HCT116 (cell line): Measurements from ENCODE around the gene RAB3IP. TPM values are rescaled to one million over a fixed set of nuclear protein-coding genes. Genes with fewer than 3 reads are reported as not detected.

Source experiments
- ATAC-seq: fragments of 200-7000 bp; cut with Tn5 transposase; 2 replicates; pipeline ENCODE4 v1.9.1; 2020; ENCODE audit warnings: mild to moderate bottlenecking, moderate library complexity
- BruUV-seq: library from RNA; stranded (reverse); fragments of 400-500 nt; replicated peaks from 2 replicates; lab custom pipeline; 2021; lab: Mats Ljungman, UMichigan
- CTCF ChIA-PET: fragments of 300-600 bp; sonication (Branson Sonifier 250); formaldehyde crosslinking; loops from one replicate; lab custom pipeline; 2021; ENCODE audit warnings: antibody characterized with exemption; lab: Charles Lee
- POLR2A ChIA-PET: fragments of 300-600, 350-600 bp; sonication (Branson Sonifier 250); formaldehyde crosslinking; loops from one replicate; lab custom pipeline; 2021; ENCODE audit warnings: antibody characterized with exemption; lab: Charles Lee
- RAD21 ChIA-PET, 2 experiments: fragments of 300-600 bp; sonication (Branson Sonifier 250); formaldehyde crosslinking; loops; one replicate each; lab custom pipeline; 2023; ENCODE audit warnings: low total read pairs in 2 of 2; ENCODE audit not compliant: uncharacterized antibody in 2 of 2, unreplicated experiment in 2 of 2, low non-redundant PET in 1 of 2; lab: Charles Lee
- DNase-seq: peaks from one replicate; pipeline ENCODE4 v3.0.0-alpha.2; 2010; ENCODE audit warnings: low read depth, low spot score
- H2AFZ ChIP-seq: fragments of 200-600 bp; shearing (Covaris generic), sonication (generic); 2 replicates; pipeline ENCODE4 v1.6.1; 2017; ENCODE audit warnings: low read depth, mixed run types, mixed read lengths, antibody characterized with exemption, low read length; ENCODE audit not compliant: poor library complexity, severe bottlenecking
- H3K27ac ChIP-seq: 2 replicates; pipeline ENCODE4 v1.5.1; 2012; ENCODE audit warnings: low read depth, low read length
- H3K27me3 ChIP-seq: fragments of 200-600 bp; sonication (generic); 2 replicates; pipeline ENCODE4 v1.6.1; 2016; ENCODE audit warnings: mixed run types, low read length, mixed read lengths; ENCODE audit not compliant: insufficient read depth
- H3K36me3 ChIP-seq, 2 experiments: fragments of 200-500 bp in 1 of 2; fragments of 200-600 bp in 1 of 2; sonication (Bioruptor generic) in 1 of 2; sonication (generic) in 1 of 2; 2 replicates each; pipeline versions ENCODE4 v1.5.1 to v1.6.1; 2014 to 2016; ENCODE audit warnings: low read length in 2 of 2, inconsistent platforms in 1 of 2, mixed read lengths in 1 of 2, mixed run types in 1 of 2; ENCODE audit not compliant: insufficient read depth in 2 of 2, control insufficient read depth in 1 of 2
- H3K4me1 ChIP-seq, 2 experiments: fragments of 200-600 bp in 1 of 2; sonication (generic) in 1 of 2; 2 replicates each; pipeline versions ENCODE4 v1.5.1 to v1.6.1; 2012 to 2017; ENCODE audit warnings: low read length in 2 of 2, inconsistent platforms in 1 of 2, mild to moderate bottlenecking in 1 of 2, mixed read lengths in 1 of 2, mixed run types in 1 of 2, moderate library complexity in 1 of 2; ENCODE audit not compliant: insufficient read depth in 2 of 2, control insufficient read depth in 1 of 2
- H3K4me2 ChIP-seq: fragments of 200-600 bp; sonication (generic); 2 replicates; pipeline ENCODE4 v1.6.1; 2017; ENCODE audit warnings: mixed run types, low read length, mixed read lengths
- H3K4me3 ChIP-seq, 2 experiments: fragments of 200-600 bp in 1 of 2; sonication (generic) in 1 of 2; replicated peaks in 1 of 2; 2 replicates each; pipeline ENCODE4 v1.5.1; 2011 to 2016; ENCODE audit warnings: low read length in 2 of 2, control low read depth in 1 of 2, low read depth in 1 of 2, mild to moderate bottlenecking in 1 of 2, mixed read lengths in 1 of 2, mixed run types in 1 of 2
- H3K79me2 ChIP-seq: fragments of 200-600 bp; sonication (generic); 2 replicates; pipeline ENCODE4 v1.6.1; 2017; ENCODE audit warnings: mild to moderate bottlenecking, mixed run types, low read length, moderate library complexity, mixed read lengths; ENCODE audit not compliant: insufficient read depth
- H3K9ac ChIP-seq: fragments of 200-600 bp; sonication (generic); 2 replicates; pipeline ENCODE4 v1.6.1; 2016; ENCODE audit warnings: low read length, mixed read lengths
- H3K9me2 ChIP-seq: fragments of 200-600 bp; sonication (generic), shearing (Covaris generic); 2 replicates; pipeline ENCODE4 v1.6.1; 2017; ENCODE audit warnings: mixed run types, mild to moderate bottlenecking, moderate library complexity; ENCODE audit not compliant: insufficient read depth
- H3K9me3 ChIP-seq, 2 experiments: fragments of 200-500 bp in 1 of 2; fragments of 200-600 bp in 1 of 2; sonication (Bioruptor generic) in 1 of 2; sonication (generic) in 1 of 2; 2 replicates each; pipeline ENCODE4 v1.6.1; 2014 to 2017; ENCODE audit warnings: low read length in 2 of 2, mixed read lengths in 2 of 2, inconsistent platforms in 1 of 2, low read depth in 1 of 2, mild to moderate bottlenecking in 1 of 2, mixed run types in 1 of 2, moderate library complexity in 1 of 2; ENCODE audit not compliant: control insufficient read depth in 1 of 2, insufficient read depth in 1 of 2
- H4K20me1 ChIP-seq: fragments of 200-600 bp; sonication (generic), shearing (Covaris generic); 2 replicates; pipeline ENCODE4 v1.6.1; 2017; ENCODE audit warnings: mixed run types, mild to moderate bottlenecking, moderate library complexity; ENCODE audit not compliant: insufficient read depth
- EGR1 ChIP-seq: IDR thresholded peaks from 2 replicates; pipeline ENCODE4 v1.6.1; 2012; ENCODE audit warnings: low read depth
- EZH2 ChIP-seq: fragments of 200-600 bp; sonication (generic); IDR thresholded peaks from 2 replicates; pipeline ENCODE4 v1.6.1; 2017; ENCODE audit warnings: antibody characterized with exemption, mixed run types
- EZH2phosphoT487 ChIP-seq: fragments of 200-600 bp; IDR thresholded peaks from 2 replicates; pipeline ENCODE4 v1.6.1; 2018; ENCODE audit warnings: antibody characterized with exemption, borderline replicate concordance
- JUND ChIP-seq: IDR thresholded peaks from 2 replicates; pipeline ENCODE4 v1.6.1; 2012
- POLR2A ChIP-seq: IDR thresholded peaks from 2 replicates; pipeline ENCODE4 v1.7.0; 2011; ENCODE audit warnings: borderline replicate concordance; ENCODE audit not compliant: insufficient read depth, insufficient read length; ENCODE audit errors: extremely low read depth
- RAD21 ChIP-seq: IDR thresholded peaks from 2 replicates; pipeline ENCODE4 v1.6.1; 2012; ENCODE audit warnings: low read depth, mild to moderate bottlenecking
- SRF ChIP-seq: IDR thresholded peaks from 2 replicates; pipeline ENCODE4 v1.6.1; 2012; ENCODE audit warnings: low read depth
- YY1 ChIP-seq: IDR thresholded peaks from 2 replicates; pipeline ENCODE4 v1.6.1; 2011; ENCODE audit warnings: low read length, low read depth, moderate library complexity, mild to moderate bottlenecking; ENCODE audit not compliant: insufficient replicate concordance; ENCODE audit errors: extremely low read depth
- ZNF274 ChIP-seq: fragments of 200-500 bp; sonication (Bioruptor generic); IDR thresholded peaks from 2 replicates; pipeline ENCODE4 v1.6.1; 2014; ENCODE audit warnings: mild to moderate bottlenecking, low read depth, low read length, inconsistent platforms
- intact Hi-C: fragments of 100-400 bp; cut with micrococcal nuclease; formaldehyde crosslinking; loops from 2 replicates; pipeline ENCODE4 v1.10.0; 2022
- total RNA-seq: library from RNA; stranded (reverse); gene quantifications from one replicate; pipeline ENCODE4 v1.2.1, GENCODE V29; 2021; ENCODE audit not compliant: unreplicated experiment
- TF ChIP-seq, protein P1 (sequence below), 3 experiments: fragments of 200-600 bp in 1 of 3; sonication (generic) in 1 of 3; IDR thresholded peaks in 2 of 3; conservative IDR thresholded peaks in 1 of 3; 2 replicates each; pipeline ENCODE4 v1.5.1; 2012 to 2017; ENCODE audit warnings: low read depth in 2 of 3, low read length in 2 of 3, antibody characterized with exemption in 1 of 3, borderline replicate concordance in 1 of 3, control low read depth in 1 of 3, mild to moderate bottlenecking in 1 of 3, mixed read lengths in 1 of 3, mixed run types in 1 of 3, moderate library complexity in 1 of 3; ENCODE audit not compliant: insufficient read depth in 1 of 3
- TF ChIP-seq, protein P2 (sequence below): IDR thresholded peaks from 2 replicates; pipeline ENCODE4 v1.6.1; 2012
- TF ChIP-seq, protein P3 (sequence below): IDR thresholded peaks from 2 replicates; pipeline ENCODE4 v1.6.1; 2012

Gene RAB3IP
- total RNA-seq, 1 experiment from 2014 or later = 31.3 TPM

DNA sequence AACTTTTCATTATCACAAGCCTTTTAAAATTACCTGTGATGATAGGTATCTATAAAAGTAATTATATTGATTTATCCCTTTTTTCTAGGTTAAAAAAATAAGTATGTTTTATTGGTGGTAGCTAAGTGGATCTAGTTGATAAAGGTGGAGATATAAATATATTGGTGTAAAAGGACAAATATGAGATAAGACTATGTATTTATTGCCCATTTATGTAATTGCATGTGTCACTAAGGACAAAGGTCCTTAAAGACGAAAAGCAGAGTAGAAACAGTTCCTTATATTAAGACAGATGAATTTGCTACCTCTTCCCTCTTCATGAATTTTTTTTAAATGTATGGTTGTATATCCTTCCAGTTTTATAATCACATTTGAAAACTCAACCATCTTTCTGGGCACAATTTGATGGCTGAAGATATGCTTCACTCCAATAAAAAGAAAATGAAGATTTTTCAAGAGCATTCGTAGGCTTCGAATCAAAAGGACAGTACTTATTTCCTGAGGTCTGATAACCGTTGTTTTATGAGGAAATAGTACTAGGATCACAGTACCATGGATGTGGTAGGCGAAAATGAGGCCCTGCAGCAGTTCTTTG is 86.4 kb downstream of the RAB3IP start, which contains the start of gene MYRFL:
TSS of gene MYRFL (plus strand) at position 262 of the 595 bp plus-strand sequence. CDS start at position 553, 291 bp downstream.
- RAD21 ChIA-PET = no interaction called here

More for the DNA sequence above, 86.4 kb downstream of the RAB3IP start, which contains the start of gene MYRFL:
- H3K79me2 ChIP-seq = no peaks in the 10 kb centered on the region
- H3K9me2 ChIP-seq = 0 out of 2 replicates have a peak, but pooled peaks cover 2% of the 10 kb centered on the region
- DNase-seq (no peak), ATAC-seq (no peak)
- H3K9ac ChIP-seq = no peak within 1 kb of the TSS
- no peak within 1 kb of the TSS for H2AFZ ChIP-seq
- BruUV-seq = no TSS peak
- H3K4me2 ChIP-seq = no peak within 1 kb of the TSS
- TF ChIP-seq JUND (no peak), EGR1 (no peak), EZH2 (no peak), POLR2A (no peak), YY1 (no peak), EZH2phosphoT487 (no peak), RAD21 (no peak), ZNF274 (no peak), SRF (no peak)
- TF ChIP-seq, protein P1, sequence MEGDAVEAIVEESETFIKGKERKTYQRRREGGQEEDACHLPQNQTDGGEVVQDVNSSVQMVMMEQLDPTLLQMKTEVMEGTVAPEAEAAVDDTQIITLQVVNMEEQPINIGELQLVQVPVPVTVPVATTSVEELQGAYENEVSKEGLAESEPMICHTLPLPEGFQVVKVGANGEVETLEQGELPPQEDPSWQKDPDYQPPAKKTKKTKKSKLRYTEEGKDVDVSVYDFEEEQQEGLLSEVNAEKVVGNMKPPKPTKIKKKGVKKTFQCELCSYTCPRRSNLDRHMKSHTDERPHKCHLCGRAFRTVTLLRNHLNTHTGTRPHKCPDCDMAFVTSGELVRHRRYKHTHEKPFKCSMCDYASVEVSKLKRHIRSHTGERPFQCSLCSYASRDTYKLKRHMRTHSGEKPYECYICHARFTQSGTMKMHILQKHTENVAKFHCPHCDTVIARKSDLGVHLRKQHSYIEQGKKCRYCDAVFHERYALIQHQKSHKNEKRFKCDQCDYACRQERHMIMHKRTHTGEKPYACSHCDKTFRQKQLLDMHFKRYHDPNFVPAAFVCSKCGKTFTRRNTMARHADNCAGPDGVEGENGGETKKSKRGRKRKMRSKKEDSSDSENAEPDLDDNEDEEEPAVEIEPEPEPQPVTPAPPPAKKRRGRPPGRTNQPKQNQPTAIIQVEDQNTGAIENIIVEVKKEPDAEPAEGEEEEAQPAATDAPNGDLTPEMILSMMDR (IDR thresholded peaks at IDR 0.05 in 2 of 3, conservative IDR thresholded peaks at IDR 0.05 in 1 of 3; ENCODE audit: borderline replicate concordance in 1 of 3, insufficient read depth in 1 of 3, low read depth in 2 of 3, low read length in 2 of 3) = no peak
- TF ChIP-seq, protein P2, sequence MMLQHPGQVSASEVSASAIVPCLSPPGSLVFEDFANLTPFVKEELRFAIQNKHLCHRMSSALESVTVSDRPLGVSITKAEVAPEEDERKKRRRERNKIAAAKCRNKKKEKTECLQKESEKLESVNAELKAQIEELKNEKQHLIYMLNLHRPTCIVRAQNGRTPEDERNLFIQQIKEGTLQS = no peak
- TF ChIP-seq, protein P3, sequence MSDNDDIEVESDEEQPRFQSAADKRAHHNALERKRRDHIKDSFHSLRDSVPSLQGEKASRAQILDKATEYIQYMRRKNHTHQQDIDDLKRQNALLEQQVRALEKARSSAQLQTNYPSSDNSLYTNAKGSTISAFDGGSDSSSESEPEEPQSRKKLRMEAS = no peak
- intact Hi-C loops = no loop called here
- H3K4me3 ChIP-seq = no peak within 1 kb of the TSS
- H3K27me3 ChIP-seq = no peaks in the 10 kb centered on the region
- peaks cover 15 to 23% of the 10 kb centered on the region in 2 experiments for H3K4me1 ChIP-seq
- CTCF ChIA-PET = no interaction called here
- POLR2A ChIA-PET = no interaction called here
- no peaks in the 10 kb centered on the region for H3K36me3 ChIP-seq
- no peaks in the 10 kb centered on the region for H4K20me1 ChIP-seq
- H3K27ac ChIP-seq = no peak within 1 kb of the TSS
- no peaks in the 10 kb centered on the region for H3K9me3 ChIP-seq
